ES-I3 (cell line): ENCODE measurements around the gene SLC2A6.
"Not testable (repeated sequence)": the region's sequence is repeated elsewhere in the genome, so short reads cannot be mapped to it uniquely, and the experiment has no call there.

Experiments used
- H3K36me3 ChIP-seq: 2 replicates; pipeline ENCODE4 v1.6.1; 2013; ENCODE audit warnings: mild to moderate bottlenecking, low read length, control low read depth, moderate library complexity; ENCODE audit not compliant: insufficient read depth
- H3K4me1 ChIP-seq: 2 replicates; pipeline ENCODE4 v1.6.1; 2013; ENCODE audit warnings: mild to moderate bottlenecking, control low read depth, low read length; ENCODE audit not compliant: insufficient read depth
- H3K9ac ChIP-seq: 2 replicates; pipeline ENCODE4 v1.6.1; 2013; ENCODE audit warnings: low read depth, mild to moderate bottlenecking, low read length, moderate library complexity
- H3K9me3 ChIP-seq: 2 replicates; pipeline ENCODE4 v1.6.1; 2013; ENCODE audit warnings: mild to moderate bottlenecking, low read length, moderate library complexity; ENCODE audit not compliant: control insufficient read depth, insufficient read depth

Gene SLC2A6

DNA sequence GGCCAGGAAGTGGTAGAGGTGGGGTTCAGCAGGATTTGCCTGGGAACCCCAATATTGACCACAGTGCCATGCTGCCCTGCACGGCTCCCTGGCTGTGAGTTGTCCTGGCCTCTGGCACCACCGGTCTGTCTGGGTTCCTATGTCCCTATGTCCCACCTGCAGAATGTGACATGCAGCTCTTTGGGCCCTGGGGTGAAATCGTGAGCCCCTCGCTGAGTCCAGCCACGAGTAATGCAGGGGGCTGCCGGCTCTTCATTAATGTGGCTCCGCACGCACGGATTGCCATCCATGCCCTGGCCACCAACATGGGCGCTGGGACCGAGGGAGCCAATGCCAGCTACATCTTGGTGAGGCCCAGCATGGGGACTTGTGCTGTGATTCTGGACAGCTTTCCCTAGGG lies 21.2 kb downstream of the SLC2A6 start:
- Histone ChIP-seq H3K4me1 (peaks cover 19% of the 10 kb centered on the region; the same call in 1 of the 2 replicates), H3K36me3 (no peaks in the 10 kb centered on the region), H3K9ac (no peak overlapping the region), H3K9me3 (no peaks in the 10 kb centered on the region)

DNA sequence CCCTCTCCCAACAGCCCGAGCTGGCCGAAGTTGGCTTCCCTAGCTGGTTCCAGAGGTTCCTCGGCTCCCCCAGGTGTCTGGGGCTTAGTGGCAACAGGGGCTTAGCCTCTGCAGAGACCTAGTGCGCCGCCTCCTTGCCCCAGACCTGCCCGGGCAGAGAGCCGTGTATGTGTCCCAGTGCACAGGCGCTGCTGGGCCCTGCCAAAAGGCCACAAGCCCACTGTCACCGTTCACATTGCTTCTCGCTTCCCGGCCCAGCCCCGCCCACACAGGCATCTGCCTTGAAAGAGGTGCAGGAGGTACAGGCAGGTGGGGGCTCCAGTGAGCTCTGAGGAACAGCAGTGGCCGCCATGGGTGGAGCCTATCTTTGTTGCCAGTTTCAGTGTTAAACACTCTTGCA lies 21.7 kb downstream of the SLC2A6 start:
- Histone ChIP-seq H3K36me3 (no peaks in the 10 kb centered on the region), H3K9me3 (no peaks in the 10 kb centered on the region), H3K9ac (no peak overlapping the region), H3K4me1 (peaks cover 19% of the 10 kb centered on the region; the same call in 1 of the 2 replicates)

DNA sequence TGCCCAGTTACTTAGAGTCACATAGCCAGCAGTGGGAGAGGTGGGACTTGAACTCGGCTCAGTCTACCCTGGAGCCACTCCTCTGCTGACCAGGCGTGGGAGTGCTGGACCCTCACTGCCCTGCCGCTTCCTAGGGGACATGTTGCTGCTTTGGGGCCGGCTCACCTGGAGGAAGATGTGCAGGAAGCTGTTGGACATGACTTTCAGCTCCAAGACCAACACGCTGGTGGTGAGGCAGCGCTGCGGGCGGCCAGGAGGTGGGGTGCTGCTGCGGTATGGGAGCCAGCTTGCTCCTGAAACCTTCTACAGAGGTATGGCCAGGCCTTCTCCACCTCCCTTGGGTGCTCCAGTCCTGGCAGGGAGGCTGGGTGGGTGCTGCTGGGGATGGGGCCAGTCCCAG lies 22.5 kb downstream of the SLC2A6 start:
- no peak overlapping the region for H3K9ac ChIP-seq
- no peaks in the 10 kb centered on the region for H3K36me3 ChIP-seq
- H3K4me1 ChIP-seq: peaks cover 15% of the 10 kb centered on the region; the same call in 1 of the 2 replicates
- no peaks in the 10 kb centered on the region for H3K9me3 ChIP-seq

DNA sequence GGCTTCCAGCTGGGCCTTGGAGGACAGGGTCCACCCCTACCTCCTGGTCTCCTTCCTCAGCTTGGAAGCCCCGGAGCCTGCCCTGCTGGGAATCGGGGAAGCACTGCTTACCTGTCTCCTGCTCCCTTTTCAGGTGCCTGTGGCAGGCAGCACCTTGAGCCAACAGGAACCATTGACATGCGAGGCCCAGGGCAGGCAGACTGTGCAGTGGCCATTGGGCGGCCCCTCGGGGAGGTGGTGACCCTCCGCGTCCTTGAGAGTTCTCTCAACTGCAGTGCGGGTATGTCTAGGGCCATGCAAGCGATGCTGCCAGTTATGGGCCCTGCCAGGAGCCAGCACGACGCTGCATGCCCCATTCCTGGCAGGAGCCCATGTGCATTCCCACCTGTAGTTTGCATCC lies 23.0 kb downstream of the SLC2A6 start:
- Histone ChIP-seq H3K9ac (no peak overlapping the region), H3K4me1 (peaks cover 11% of the 10 kb centered on the region; the same call in 1 of the 2 replicates), H3K9me3 (no peaks in the 10 kb centered on the region), H3K36me3 (no peaks in the 10 kb centered on the region)

DNA sequence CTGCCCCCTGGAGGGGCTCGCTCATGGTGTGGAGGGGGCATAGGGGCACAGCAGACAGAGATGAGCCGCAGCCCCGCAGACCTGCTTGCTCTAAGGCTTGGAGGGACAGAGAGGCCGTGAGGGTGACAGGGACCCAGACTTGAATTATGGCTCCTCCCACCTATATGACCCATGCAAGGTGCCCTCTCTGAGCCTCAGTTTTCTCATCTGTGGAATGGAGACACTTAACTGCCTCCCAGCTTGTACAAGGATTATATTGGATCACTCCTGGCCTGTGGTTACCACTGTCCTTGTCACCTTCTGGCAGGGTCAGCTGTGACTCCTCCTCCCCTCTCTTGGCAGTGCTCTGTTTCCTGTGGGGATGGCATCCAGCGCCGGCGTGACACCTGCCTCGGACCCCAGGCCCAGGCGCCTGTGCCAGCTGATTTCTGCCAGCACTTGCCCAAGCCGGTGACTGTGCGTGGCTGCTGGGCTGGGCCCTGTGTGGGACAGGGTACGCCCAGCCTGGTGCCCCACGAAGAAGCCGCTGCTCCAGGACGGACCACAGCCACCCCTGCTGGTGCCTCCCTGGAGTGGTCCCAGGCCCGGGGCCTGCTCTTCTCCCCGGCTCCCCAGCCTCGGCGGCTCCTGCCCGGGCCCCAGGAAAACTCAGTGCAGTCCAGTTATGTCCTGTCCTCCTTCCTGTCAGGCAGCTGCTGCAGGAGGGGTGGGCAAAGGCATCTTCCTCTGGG lies 23.8 kb downstream of the SLC2A6 start:
- no peaks in the 10 kb centered on the region for H3K9me3 ChIP-seq
- peaks cover 8% of the 10 kb centered on the region; the same call in 1 of the 2 replicates for H3K4me1 ChIP-seq
- no peaks in the 10 kb centered on the region for H3K36me3 ChIP-seq
- H3K9ac ChIP-seq: no peak overlapping the region

DNA sequence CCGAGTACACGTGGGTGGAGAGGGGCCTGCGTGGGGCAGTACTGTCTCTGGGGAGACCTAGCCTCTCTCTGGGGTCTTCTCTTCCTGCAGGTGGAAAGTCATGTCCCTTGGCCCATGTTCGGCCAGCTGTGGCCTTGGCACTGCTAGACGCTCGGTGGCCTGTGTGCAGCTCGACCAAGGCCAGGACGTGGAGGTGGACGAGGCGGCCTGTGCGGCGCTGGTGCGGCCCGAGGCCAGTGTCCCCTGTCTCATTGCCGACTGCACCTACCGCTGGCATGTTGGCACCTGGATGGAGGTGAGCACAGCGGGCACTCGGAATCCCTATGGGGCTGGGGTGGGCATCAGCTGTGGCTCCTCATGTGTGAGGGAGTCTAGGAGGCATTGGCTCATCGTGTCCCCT lies 24.6 kb downstream of the SLC2A6 start:
- no peaks in the 10 kb centered on the region for H3K9me3 ChIP-seq
- no peak overlapping the region for H3K9ac ChIP-seq
- H3K4me1 ChIP-seq: peaks cover 8% of the 10 kb centered on the region; the same call in 1 of the 2 replicates
- H3K36me3 ChIP-seq: no peaks in the 10 kb centered on the region

DNA sequence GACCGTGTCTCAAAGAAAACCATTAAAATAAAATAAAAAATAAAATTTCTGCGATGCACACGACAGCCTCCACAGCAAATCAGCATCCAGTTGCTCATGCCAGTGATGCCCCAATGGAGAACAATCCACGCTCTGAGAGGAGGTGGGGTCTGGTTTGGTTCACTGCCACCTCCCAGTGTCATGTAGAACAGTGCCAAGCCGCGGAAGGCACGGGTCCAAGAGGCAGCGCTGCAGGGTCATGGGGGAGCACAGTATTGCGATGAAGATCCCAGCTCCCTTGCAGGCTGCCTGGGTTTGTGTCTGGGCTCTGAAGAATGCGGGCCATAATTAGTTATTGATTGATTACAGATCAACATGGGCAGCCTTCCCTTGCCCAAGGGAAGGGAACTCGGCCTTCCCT lies 25.2 kb downstream of the SLC2A6 start:
- peaks cover 5% of the 10 kb centered on the region; the same call in 1 of the 2 replicates for H3K4me1 ChIP-seq
- no peak overlapping the region for H3K9ac ChIP-seq
- no peaks in the 10 kb centered on the region for H3K36me3 ChIP-seq
- no peaks in the 10 kb centered on the region for H3K9me3 ChIP-seq

DNA sequence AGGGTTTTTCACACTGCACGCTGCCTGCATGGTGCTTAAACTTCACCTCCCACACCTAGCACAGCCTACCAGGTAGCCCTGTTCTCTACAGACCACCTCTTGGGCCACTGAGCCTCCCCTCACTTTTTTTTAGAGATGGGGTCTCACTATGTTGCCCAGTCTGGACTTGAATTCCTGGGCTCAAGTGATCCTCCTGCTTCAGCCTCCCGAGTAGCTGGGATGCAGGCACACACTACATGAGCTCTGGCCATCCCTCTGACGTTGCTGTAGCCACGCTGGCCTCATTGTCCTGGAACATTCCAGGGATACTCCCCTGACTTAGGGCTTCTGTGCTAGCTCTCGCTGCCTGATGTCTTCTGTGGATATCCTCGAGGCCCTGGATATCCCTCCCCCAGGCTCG lies 26.3 kb downstream of the SLC2A6 start:
- Histone ChIP-seq H3K9me3 (no peaks in the 10 kb centered on the region), H3K4me1 (0 out of 2 replicates have a peak, but pooled peaks cover 2% of the 10 kb centered on the region), H3K9ac (no peak overlapping the region), H3K36me3 (no peaks in the 10 kb centered on the region)

DNA sequence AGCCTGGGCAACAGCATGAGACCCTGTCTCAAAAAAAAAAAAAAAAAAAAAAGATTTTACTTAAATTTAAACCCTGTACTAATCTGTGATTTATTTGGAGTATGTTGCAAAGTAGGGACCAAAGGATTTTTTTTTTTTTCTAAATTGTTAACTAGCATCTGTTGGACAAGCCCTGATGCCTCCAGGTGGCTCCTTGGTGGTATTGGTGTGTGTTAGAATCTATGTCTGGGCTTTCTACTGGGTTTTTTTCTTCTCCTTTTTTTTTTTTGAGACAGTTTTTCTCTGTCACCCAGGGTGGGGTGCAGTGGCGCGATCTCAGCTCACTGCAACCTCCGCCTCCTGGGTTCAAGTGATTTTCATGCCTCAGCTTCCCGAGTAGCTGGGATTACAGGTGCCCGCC lies 27.0 kb downstream of the SLC2A6 start:
- H3K9ac ChIP-seq, H3K36me3 ChIP-seq, H3K9me3 ChIP-seq, H3K4me1 ChIP-seq: not testable (repeated sequence)

DNA sequence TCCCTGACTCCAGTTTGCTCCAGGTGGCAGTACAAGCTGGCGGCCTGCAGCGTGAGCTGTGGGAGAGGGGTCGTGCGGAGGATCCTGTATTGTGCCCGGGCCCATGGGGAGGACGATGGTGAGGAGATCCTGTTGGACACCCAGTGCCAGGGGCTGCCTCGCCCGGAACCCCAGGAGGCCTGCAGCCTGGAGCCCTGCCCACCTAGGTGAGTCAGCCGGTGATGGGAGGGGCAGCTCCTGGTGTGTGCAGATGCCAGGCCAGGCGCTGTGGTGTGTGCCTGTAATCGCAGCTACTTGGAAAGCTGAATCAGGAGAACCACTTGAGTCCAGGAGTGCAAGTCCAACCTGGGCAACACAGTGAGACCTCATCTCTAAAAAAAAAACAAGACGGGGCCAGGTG lies 29.1 kb downstream of the SLC2A6 start:
- no peak overlapping the region for H3K9ac ChIP-seq
- H3K36me3 ChIP-seq: no peaks in the 10 kb centered on the region
- no peaks in the 10 kb centered on the region for H3K9me3 ChIP-seq
- H3K4me1 ChIP-seq: no peaks in the 10 kb centered on the region

DNA sequence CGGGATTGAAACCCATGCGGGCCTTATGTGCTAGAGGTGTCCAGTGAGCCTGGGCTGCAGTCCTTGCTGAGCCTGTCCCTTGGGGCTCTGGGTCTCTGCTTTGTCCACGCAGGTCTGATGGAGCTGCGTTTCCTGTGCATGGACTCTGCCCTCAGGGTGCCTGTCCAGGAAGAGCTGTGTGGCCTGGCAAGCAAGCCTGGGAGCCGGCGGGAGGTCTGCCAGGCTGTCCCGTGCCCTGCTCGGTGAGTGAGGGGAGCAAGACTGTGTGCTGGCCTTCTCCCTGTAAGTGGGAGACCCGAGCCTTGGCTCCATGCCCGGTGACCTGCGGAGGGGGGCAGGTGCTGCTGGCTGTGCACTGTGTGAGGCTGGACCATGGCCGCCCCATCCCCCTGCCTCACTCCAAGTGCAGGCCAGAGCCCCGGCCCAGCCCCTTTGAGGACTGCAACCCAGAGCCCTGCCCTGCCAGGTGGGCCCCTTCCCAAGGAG lies 30.4 kb downstream of the SLC2A6 start:
- H3K4me1 ChIP-seq: no peaks in the 10 kb centered on the region
- H3K9me3 ChIP-seq: no peaks in the 10 kb centered on the region
- no peak overlapping the region for H3K9ac ChIP-seq
- H3K36me3 ChIP-seq: no peaks in the 10 kb centered on the region

DNA sequence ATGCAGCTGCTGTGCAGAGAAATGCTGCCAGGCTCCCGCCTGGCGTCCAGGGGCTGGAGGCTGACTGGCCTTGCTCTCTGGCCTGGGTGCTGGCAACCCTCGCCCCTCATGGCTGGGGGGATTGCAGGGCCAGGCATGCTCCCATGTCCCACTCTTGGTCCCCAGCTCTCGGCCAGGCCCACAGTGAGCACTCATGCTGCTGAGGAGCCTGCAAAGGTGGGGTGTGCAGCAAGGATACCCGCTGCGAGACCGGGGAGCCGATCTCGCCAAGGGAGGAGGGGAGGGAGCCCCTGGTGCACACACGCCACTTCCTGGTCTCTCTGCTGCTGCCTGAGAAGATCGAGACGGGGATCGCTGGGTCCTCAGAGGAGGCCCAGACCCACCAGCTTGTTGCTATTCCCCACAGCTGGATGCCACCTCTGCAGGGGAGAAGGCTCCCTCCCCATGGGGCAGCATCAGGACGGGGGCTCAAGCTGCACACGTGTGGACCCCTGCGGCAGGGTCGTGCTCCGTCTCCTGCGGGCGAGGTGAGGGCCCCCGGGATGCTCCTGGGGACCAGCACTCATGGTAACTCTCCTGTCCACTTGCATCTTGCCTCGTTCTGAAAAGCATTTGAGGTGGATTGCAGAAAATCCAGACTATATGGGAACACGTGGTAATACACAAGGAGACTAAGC lies 33.5 kb downstream of the SLC2A6 start:
- H3K9ac ChIP-seq: no peak overlapping the region
- H3K9me3 ChIP-seq: no peaks in the 10 kb centered on the region
- no peaks in the 10 kb centered on the region for H3K4me1 ChIP-seq
- no peaks in the 10 kb centered on the region for H3K36me3 ChIP-seq

DNA sequence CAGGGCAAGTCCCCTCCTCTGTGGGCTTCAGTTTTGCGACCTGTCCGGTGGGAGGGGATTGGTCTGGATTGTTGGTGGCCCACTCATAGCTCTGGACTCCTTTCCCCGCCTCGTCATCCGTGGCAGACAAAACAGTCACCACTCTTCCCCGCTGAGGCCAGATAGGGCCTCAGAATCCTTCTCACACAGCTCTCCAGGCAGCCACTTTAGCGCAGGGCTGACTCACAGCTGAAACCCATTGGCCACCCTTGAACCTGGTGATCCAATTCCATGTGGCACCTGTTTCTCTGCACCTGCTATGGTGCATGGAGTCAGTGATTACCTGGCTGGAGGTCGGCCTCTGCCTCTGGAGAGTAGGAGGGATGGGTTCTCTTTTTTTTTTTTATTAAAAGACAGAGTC lies 34.9 kb downstream of the SLC2A6 start:
- Histone ChIP-seq H3K9me3 (no peaks in the 10 kb centered on the region), H3K4me1 (no peaks in the 10 kb centered on the region), H3K36me3 (no peaks in the 10 kb centered on the region), H3K9ac (no peak overlapping the region)

DNA sequence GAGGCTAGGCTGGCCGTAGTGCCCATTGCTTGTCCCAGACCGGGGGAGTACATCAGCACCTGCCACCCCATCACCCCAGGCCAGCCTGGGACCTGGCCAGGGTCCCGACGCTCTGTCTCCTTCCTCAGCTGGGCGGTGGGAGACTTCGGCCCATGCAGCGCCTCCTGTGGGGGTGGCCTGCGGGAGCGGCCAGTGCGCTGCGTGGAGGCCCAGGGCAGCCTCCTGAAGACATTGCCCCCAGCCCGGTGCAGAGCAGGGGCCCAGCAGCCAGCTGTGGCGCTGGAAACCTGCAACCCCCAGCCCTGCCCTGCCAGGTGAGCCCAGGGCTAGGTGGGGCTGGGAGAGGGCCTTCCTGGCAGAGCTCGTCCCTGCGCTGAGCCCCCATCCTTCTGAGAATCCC lies 35.7 kb downstream of the SLC2A6 start:
- Histone ChIP-seq H3K4me1 (no peaks in the 10 kb centered on the region), H3K9ac (no peak overlapping the region), H3K9me3 (no peaks in the 10 kb centered on the region), H3K36me3 (no peaks in the 10 kb centered on the region)

DNA sequence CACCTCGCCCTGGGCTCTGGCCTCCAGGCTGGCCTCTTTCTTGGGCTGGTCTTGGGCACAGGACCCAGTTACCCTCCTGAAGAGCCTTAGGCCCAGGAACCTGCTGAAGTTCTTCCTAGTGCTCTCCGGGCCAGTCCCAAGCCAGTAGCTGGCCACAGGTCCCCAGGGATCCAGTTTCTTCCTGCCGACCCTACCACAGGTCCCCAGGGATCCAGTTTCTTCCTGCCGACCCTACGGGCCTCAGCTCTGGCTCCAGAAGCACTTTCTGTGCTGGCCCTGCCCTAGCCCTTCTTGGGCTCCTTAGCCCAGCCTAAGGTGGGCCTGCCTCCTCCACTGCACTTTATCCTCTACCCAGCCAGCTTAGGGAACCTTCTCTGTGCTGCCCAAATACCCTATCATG lies 37.3 kb downstream of the SLC2A6 start:
- Histone ChIP-seq H3K36me3 (no peaks in the 10 kb centered on the region), H3K4me1 (no peaks in the 10 kb centered on the region), H3K9me3 (no peaks in the 10 kb centered on the region), H3K9ac (no peak overlapping the region)
